ENCODE measurements around the gene DYNLT5. TPM values are rescaled to one million over a fixed set of nuclear protein-coding genes. Genes with fewer than 3 reads are reported as not detected.
"Not testable (repeated sequence)": the region's sequence is repeated elsewhere in the genome, so short reads cannot be mapped to it uniquely, and the experiment has no call there.

Gene DYNLT5
- total RNA-seq, 2 donors from 2014 or later, result 1.2 TPM; not detected in 1

DNA sequence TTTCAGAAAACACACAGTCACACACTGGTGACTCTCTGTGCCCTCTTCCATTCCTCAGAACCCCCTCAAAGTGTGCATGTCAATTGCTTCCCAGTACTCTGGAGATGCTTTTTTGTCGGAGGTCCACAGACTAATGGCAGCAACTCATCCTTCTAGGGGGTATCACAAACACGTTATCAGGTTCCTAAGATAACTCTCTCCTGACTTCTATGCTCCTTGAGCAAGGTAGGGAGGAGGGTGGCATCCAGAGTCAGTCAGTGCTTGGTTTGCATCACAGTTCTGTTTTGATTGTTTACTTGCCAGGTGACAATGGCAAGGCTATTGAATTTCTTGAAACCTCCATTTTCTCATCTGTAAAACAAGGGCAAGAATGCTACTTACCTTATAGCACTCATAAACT is 39.4 kb upstream of the DYNLT5 start:
- Histone ChIP-seq H3K4me3 (no peak overlapping the region), H3K27ac (no peak overlapping the region), H3K9me3 (no peaks in the 10 kb centered on the region), H3K36me3 (no peaks in the 10 kb centered on the region), H3K4me1 (replicated peaks) (no peaks in the 10 kb centered on the region), H3K27me3 (replicated peaks; ENCODE audit: insufficient read depth) (no peaks in the 10 kb centered on the region)
- TF ChIP-seq CTCF (IDR thresholded peaks at IDR 0.05), result no peak
- TF ChIP-seq POLR2AphosphoS5 (IDR thresholded peaks at IDR 0.05), result no peak
- TF ChIP-seq POLR2A (IDR thresholded peaks at IDR 0.05), result no peak
- WGBS, result 51% methylated on average over 2 of the region's 2 CpGs
- DNase-seq (ENCODE audit: low spot score), result no peak
- intact Hi-C loops (cut with DNase I), result no loop called here

DNA sequence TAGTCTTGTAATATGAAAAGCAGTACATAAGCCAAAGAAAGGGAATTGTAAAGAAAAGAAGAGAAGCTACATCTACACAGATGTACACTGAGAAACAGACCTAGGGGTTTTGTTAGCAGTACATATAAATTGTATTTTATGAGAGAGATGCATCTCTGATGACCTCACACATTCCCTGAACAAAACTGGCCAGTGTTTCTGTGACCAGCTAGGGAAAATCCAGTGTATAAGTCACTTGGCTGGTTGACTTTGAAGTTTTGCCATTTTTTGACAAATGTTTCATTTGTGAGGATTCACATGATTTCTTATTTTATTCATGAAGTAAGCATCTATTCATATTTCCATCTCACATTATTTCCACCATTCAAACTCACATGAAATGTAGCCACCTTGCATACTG is 28.3 kb upstream of the DYNLT5 start:
- Histone ChIP-seq H3K36me3 (no peaks in the 10 kb centered on the region), H3K4me3 (no peak overlapping the region), H3K27me3 (replicated peaks; ENCODE audit: insufficient read depth) (no peaks in the 10 kb centered on the region), H3K27ac (no peak overlapping the region), H3K4me1 (replicated peaks) (no peaks in the 10 kb centered on the region), H3K9me3 (no peaks in the 10 kb centered on the region)
- DNase-seq (ENCODE audit: low spot score), result no peak
- TF ChIP-seq POLR2A (IDR thresholded peaks at IDR 0.05) (no peak), POLR2AphosphoS5 (IDR thresholded peaks at IDR 0.05) (no peak), CTCF (IDR thresholded peaks at IDR 0.05) (no peak)
- intact Hi-C loops (cut with DNase I), result no loop called here

DNA sequence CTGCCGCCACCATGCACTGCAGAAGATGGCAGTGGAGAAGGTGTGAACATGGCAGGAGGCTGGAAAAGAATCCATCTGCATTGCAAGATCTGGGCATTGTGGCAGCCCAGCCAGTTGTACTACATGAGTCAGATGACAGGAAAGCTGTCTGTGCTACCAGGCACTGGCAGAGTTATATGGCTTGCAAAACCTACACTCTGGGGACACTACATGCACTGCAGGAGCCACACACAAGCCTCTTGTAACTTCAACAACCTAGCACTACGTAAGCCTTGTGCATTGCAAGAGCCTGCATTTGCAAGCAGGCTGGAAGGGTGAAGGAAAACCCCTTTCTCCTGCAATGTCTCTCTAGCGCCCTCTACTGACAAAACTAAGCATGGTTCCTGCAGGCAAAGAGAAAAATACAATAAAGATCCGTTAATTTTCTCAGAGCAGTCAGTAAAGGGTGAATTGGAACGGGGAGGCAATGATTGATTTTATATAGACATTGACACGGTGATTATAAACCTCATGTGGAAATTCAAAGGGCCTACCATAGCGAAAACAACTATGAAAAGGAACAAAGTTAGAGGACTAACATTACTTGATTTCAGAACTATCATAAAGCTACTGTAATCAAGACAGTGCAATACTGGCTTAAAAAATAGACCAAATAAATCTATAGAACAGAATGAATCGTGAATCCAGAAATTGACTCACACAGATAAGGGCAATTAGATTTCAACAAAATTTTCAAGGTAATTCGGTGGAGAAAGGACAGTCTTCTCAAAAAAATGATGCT is 26.2 kb upstream of the DYNLT5 start:
- TF ChIP-seq CTCF (IDR thresholded peaks at IDR 0.05) (peak; percentile 59 to 75 (median 66)), POLR2AphosphoS5 (IDR thresholded peaks at IDR 0.05) (peak; percentile 16), POLR2A (IDR thresholded peaks at IDR 0.05) (no peak)
- no peaks in the 10 kb centered on the region for H3K4me1 ChIP-seq (replicated peaks)
- intact Hi-C loops (cut with DNase I), result no loop called here
- H3K36me3 ChIP-seq, result no peaks in the 10 kb centered on the region
- no peak overlapping the region for H3K4me3 ChIP-seq
- peak; percentile 37 for DNase-seq (ENCODE audit: low spot score)
- WGBS, result 27% methylated on average over 9 of the region's 9 CpGs
- no peak overlapping the region for H3K27ac ChIP-seq
- H3K9me3 ChIP-seq, result no peaks in the 10 kb centered on the region
- H3K27me3 ChIP-seq (replicated peaks; ENCODE audit: insufficient read depth), result no peaks in the 10 kb centered on the region

DNA sequence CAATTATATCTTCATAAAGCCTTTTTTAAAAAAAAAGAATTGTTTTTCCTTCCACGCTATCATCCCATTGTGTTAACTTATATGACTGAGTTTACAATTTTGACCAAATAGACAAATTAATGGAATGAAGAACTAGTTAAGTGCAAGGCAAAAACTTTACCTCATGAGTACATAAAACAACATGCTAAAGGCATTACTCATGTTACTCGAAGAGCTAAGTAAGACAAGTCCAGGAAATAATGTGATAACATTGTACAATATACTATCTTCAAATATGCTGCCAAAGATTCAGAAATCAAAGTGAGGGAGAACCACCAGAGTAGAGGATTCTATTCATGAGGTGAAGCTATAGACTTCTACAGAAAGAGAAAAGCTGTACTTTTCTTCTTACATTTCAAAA is 24.2 kb upstream of the DYNLT5 start:
- no peak for TF ChIP-seq POLR2AphosphoS5 (IDR thresholded peaks at IDR 0.05)
- H3K4me1 ChIP-seq (replicated peaks), result no peaks in the 10 kb centered on the region
- H3K9me3 ChIP-seq, result no peaks in the 10 kb centered on the region
- H3K27ac ChIP-seq, result no peak overlapping the region
- WGBS, result 69% methylated on average over 2 of the region's 2 CpGs
- intact Hi-C loops (cut with DNase I), result no loop called here
- no peaks in the 10 kb centered on the region for H3K27me3 ChIP-seq (replicated peaks; ENCODE audit: insufficient read depth)
- H3K36me3 ChIP-seq, result no peaks in the 10 kb centered on the region
- no peak overlapping the region for H3K4me3 ChIP-seq
- DNase-seq (ENCODE audit: low spot score), result no peak

GRCh38 chr1:66728716-66729115 is 23.5 kb upstream of the DYNLT5 start:
- H3K4me1 ChIP-seq (replicated peaks); H3K27me3 ChIP-seq (replicated peaks; ENCODE audit: insufficient read depth); H3K4me3 ChIP-seq; intact Hi-C loops (cut with DNase I); H3K27ac ChIP-seq; H3K36me3 ChIP-seq; H3K9me3 ChIP-seq; DNase-seq (ENCODE audit: low spot score): not testable (repeated sequence)

DNA sequence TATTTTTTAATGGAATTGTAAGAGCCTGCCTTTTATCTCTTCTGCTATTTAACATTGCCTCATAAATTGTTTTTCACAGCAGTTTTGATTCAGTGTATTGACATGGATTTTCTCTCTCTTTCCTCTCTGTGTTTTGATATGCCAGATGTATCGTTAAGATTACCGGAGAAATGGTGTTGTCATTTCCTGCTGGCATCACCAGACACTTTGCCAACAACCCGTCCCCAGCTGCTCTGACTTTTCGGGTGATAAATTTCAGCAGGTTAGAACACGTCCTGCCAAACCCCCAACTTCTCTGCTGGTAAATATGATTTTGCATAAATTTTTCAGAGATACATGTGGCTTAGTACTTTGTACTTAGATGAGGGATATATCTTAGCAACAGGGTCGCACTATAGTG is 23.1 kb upstream of the DYNLT5 start:
- no peaks in the 10 kb centered on the region for H3K36me3 ChIP-seq
- DNase-seq (ENCODE audit: low spot score), result no peak
- intact Hi-C loops (cut with DNase I), result no loop called here
- no peaks in the 10 kb centered on the region for H3K27me3 ChIP-seq (replicated peaks; ENCODE audit: insufficient read depth)
- no peaks in the 10 kb centered on the region for H3K4me1 ChIP-seq (replicated peaks)
- WGBS, result 22% methylated on average over 6 of the region's 6 CpGs
- TF ChIP-seq POLR2AphosphoS5 (IDR thresholded peaks at IDR 0.05) (no peak), CTCF (IDR thresholded peaks at IDR 0.05) (no peak), POLR2A (IDR thresholded peaks at IDR 0.05) (no peak)
- no peaks in the 10 kb centered on the region for H3K9me3 ChIP-seq
- H3K4me3 ChIP-seq, result no peak overlapping the region
- no peak overlapping the region for H3K27ac ChIP-seq
